Spleen (tissue), 11 donors: ENCODE data around the gene PILRA. TPM values are rescaled to one million over a fixed set of nuclear protein-coding genes. Genes with fewer than 3 reads are reported as not detected.
A peak's percentile ranks its signal among the peaks of the same experiment; 100 is the strongest.

ENCODE experiments used
- DNase-seq: peaks from one replicate; pipeline ENCODE4 v3.0.0-alpha.2; 2020
- H3K27ac ChIP-seq, 8 donors: fragments of 200-600 bp; sonication (generic) in 7 of 8; 1 replicate in 4 of 8; 2 replicates in 4 of 8; pipeline versions ENCODE4 v1.5.0 to v1.8.0; 2016 to 2021; ENCODE audit warnings: inconsistent platforms in 4 of 8, mild to moderate bottlenecking in 4 of 8, moderate library complexity in 1 of 8
- H3K27me3 ChIP-seq, 7 donors: fragments of 200-600 bp; sonication (generic) in 6 of 7; replicated peaks in 1 of 7; 1 replicate in 4 of 7; 2 replicates in 3 of 7; pipeline versions ENCODE4 v1.5.0 to v1.8.0; 2016 to 2021; ENCODE audit warnings: inconsistent platforms in 3 of 7, mild to moderate bottlenecking in 1 of 7
- H3K36me3 ChIP-seq, 6 donors: fragments of 200-600 bp; sonication (generic) in 5 of 6; 1 replicate in 4 of 6; 2 replicates in 2 of 6; pipeline versions ENCODE4 v1.5.0 to v1.8.0; 2016 to 2021; ENCODE audit warnings: inconsistent platforms in 2 of 6
- H3K4me1 ChIP-seq, 6 donors: fragments of 200-600 bp; sonication (generic) in 5 of 6; 1 replicate in 3 of 6; 2 replicates in 3 of 6; pipeline versions ENCODE4 v1.5.0 to v1.8.0; 2016 to 2021; ENCODE audit warnings: inconsistent platforms in 3 of 6
- H3K4me3 ChIP-seq, 8 donors: fragments of 200-600 bp; sonication (generic) in 7 of 8; 1 replicate in 4 of 8; 2 replicates in 4 of 8; pipeline versions ENCODE4 v1.5.0 to v1.8.0; 2016 to 2021; ENCODE audit warnings: inconsistent platforms in 4 of 8, mild to moderate bottlenecking in 4 of 8, moderate library complexity in 2 of 8
- H3K9me3 ChIP-seq, 8 donors: fragments of 200-600 bp; sonication (generic) in 7 of 8; 1 replicate in 4 of 8; 2 replicates in 4 of 8; pipeline versions ENCODE4 v1.5.0 to v1.8.0; 2016 to 2021; ENCODE audit warnings: inconsistent platforms in 4 of 8
- CTCF ChIP-seq, 11 experiments: fragments of 200-600 bp in 7 of 11; fragments of 450-650 bp in 4 of 11; sonication (generic) in 4 of 11; IDR thresholded peaks in 8 of 11; conservative IDR thresholded peaks in 3 of 11; 1 replicate in 7 of 11; 2 replicates in 4 of 11; pipeline versions ENCODE4 v1.4.0 to v1.8.0; 2016 to 2021; ENCODE audit warnings: antibody characterized with exemption in 11 of 11, inconsistent platforms in 4 of 11, mild to moderate bottlenecking in 1 of 11
- POLR2A ChIP-seq, 3 donors: fragments of 450-650 bp; IDR thresholded peaks; one replicate each; pipeline ENCODE4 v1.5.1; 2017; ENCODE audit warnings: antibody characterized with exemption in 3 of 3, mild to moderate bottlenecking in 1 of 3
- POLR2AphosphoS5 ChIP-seq, 3 donors: sonication (generic); formaldehyde crosslinking; IDR thresholded peaks; one replicate each; pipeline ENCODE4 v1.5.1; 2017; ENCODE audit warnings: antibody characterized with exemption in 3 of 3
- whole genome bisulfite sequencing, 5 donors: extraction: QIAGEN DNeasy Blood & Tissue Kit in 3 of 5; methylation state at CpG; one replicate each; pipeline versions ENCODE4 v1.1.5 to v1.1.7; 2013 to 2018; 5-methylcytosine and 5-hydroxymethylcytosine counted together
- intact Hi-C: fragments of 100-400 bp; cut with DNase I; formaldehyde crosslinking; loops from one replicate; pipeline ENCODE4 v1.15.0; 2023; ENCODE audit warnings: low total_unique reads
- polyA plus RNA-seq, 3 donors: library from polyadenylated mRNA; stranded (reverse); fragments of 200-250 nt; gene quantifications; one replicate each; pipeline ENCODE4 v1.2.1, GENCODE V29; 2013
- total RNA-seq, 7 donors: library from RNA; depleted of rRNA in 3 of 7; stranded (reverse); fragments of >200 nt in 3 of 7; fragmentation: NEBNext Ultra II Directional in 4 of 7; extraction: Animal tissue kit (Norgen Biotek cat#: 25700) in 4 of 7; gene quantifications; one replicate each; pipeline versions ENCODE4 v1.1.0 to v1.2.1, GENCODE V29; 2016 to 2021
- donor health status: healthy with polysubstance abuse.
- donor health status: DM: no; HTN: no; CAD: no; lungs with moderate emphysema.
- donor health status: DM: no; HTN: no; CAD: no.
- donor health status: Bipolar disorder and iron deficiency.
- donor health status: healthy.
- donor health status: DM: no; HTN: no; CAD: no.
- donor health status: DM: yes; HTN: yes; CAD: no.

Gene PILRA
- total and polyA plus RNA-seq, 10 donors, result 5.8 to 61.1 (median 25.8) TPM

- Histone ChIP-seq H3K4me3 (peak overlapping the region in 2 of 8 donors; percentile 6 to 48), H3K27me3 (no peaks in the 10 kb centered on the region), H3K27ac (peak overlapping the region in 7 of 8 donors; percentile 25 to 89 (median 71)), H3K36me3 (peaks cover 3 to 100% (median 94%) of the 10 kb centered on the region in 6 donors), H3K9me3 (no peaks in the 10 kb centered on the region), H3K4me1 (peaks cover 0 to 77% (median 27%) of the 10 kb centered on the region in 6 donors)
- WGBS, 5 donors, result 84 to 97% (median 92%) methylated on average over 5 to 6 of the region's 6 CpGs
- no peak for DNase-seq
- intact Hi-C loops, result loop anchor here (10.0 kb wide), 1 partner anchor 48 kb away; no protein-coding TSS in a partner anchor
- TF ChIP-seq POLR2AphosphoS5 (IDR thresholded peaks at IDR 0.05) (peak in 1 of 3 donors; percentile 39), POLR2A (IDR thresholded peaks at IDR 0.05) (no peak)
These were observed 16.1 kb upstream of the PILRA start for GRCh38 chr7:100357131-100357561.

- Histone ChIP-seq H3K4me1 (peaks cover 0 to 67% (median 23%) of the 10 kb centered on the region in 6 donors), H3K27me3 (no peaks in the 10 kb centered on the region), H3K36me3 (peaks cover 3 to 100% (median 95%) of the 10 kb centered on the region in 6 donors), H3K9me3 (no peaks in the 10 kb centered on the region), H3K4me3 (peak within 1 kb of the TSS in 2 of 8 donors; percentile 6 to 48), H3K27ac (peak within 1 kb of the TSS in 7 of 8 donors; percentile 25 to 89 (median 71))
- peak; percentile 78 for DNase-seq
- 76 to 83% (median 78%) methylated on average over 10 to 11 of the region's 11 CpGs for WGBS, 5 donors
- TF ChIP-seq POLR2AphosphoS5 (IDR thresholded peaks at IDR 0.05) (peak in 1 of 3 donors; percentile 44), POLR2A (IDR thresholded peaks at IDR 0.05) (no peak), CTCF (IDR thresholded peaks at IDR 0.05 in 8 of 11, conservative IDR thresholded peaks at IDR 0.05 in 3 of 11) (peak in 3 of 11 experiments; percentile 19 to 27 (median 26))
- intact Hi-C loops, result loop anchor here (10.0 kb wide), 1 partner anchor 47 kb away; no protein-coding TSS in a partner anchor
These were observed 15.0 kb upstream of the PILRA start, which contains the start of gene PILRB for GRCh38 chr7:100358027-100358856. PILRB (plus strand) TSS chr7:100358117; CDS start chr7:100358303, 186 bp downstream.

- intact Hi-C loops, result loop anchor here (10.0 kb wide), 1 partner anchor 46 kb away; no protein-coding TSS in a partner anchor
- peak overlapping the region in 1 of 8 donors; percentile 4 for H3K4me3 ChIP-seq
- H3K36me3 ChIP-seq, result peaks cover 0 to 100% (median 92%) of the 10 kb centered on the region in 6 donors
These were observed 14.5 kb upstream of the PILRA start for GRCh38 chr7:100358857-100359212.

More at GRCh38 chr7:100358857-100359212, 14.5 kb upstream of the PILRA start:
- DNase-seq, result no peak
- WGBS, 5 donors, result 93 to 97% (median 96%) methylated on average over 8 of the region's 8 CpGs
- no peaks in the 10 kb centered on the region for H3K9me3 ChIP-seq
- TF ChIP-seq CTCF (IDR thresholded peaks at IDR 0.05 in 8 of 11, conservative IDR thresholded peaks at IDR 0.05 in 3 of 11) (no peak), POLR2AphosphoS5 (IDR thresholded peaks at IDR 0.05) (no peak), POLR2A (IDR thresholded peaks at IDR 0.05) (no peak)
- H3K27me3 ChIP-seq, result no peaks in the 10 kb centered on the region
- peaks cover 0 to 61% (median 19%) of the 10 kb centered on the region in 6 donors for H3K4me1 ChIP-seq
- H3K27ac ChIP-seq, result peak overlapping the region in 4 of 8 donors; percentile 60 to 89 (median 82)
